HL-60 (cell line): ENCODE results near the gene ZMYND10.

Experiments
- DNase-seq, 2 experiments: peaks; one replicate each; pipeline ENCODE4 v3.0.0-alpha.2; 2010 to 2020; ENCODE audit warnings: low read depth in 1 of 2, low spot score in 1 of 2
- H3K27ac ChIP-seq: fragments of 250-450 bp; sonication (Bioruptor Pico); replicated peaks from 2 replicates; pipeline ENCODE4 v1.5.1; 2020; ENCODE audit warnings: mild to moderate bottlenecking, moderate library complexity
- H3K27me3 ChIP-seq: fragments of 250-450 bp; sonication (Bioruptor Pico); 2 replicates; pipeline ENCODE4 v1.5.1; 2021; ENCODE audit warnings: mild to moderate bottlenecking, moderate library complexity; ENCODE audit not compliant: insufficient read depth, poor library complexity, severe bottlenecking
- H3K4me3 ChIP-seq: replicated peaks from 2 replicates; pipeline ENCODE4 v1.5.1; 2011; ENCODE audit warnings: mild to moderate bottlenecking, control low read depth, low read length; ENCODE audit not compliant: insufficient read depth
- CTCF ChIP-seq: IDR thresholded peaks from one replicate; pipeline ENCODE4 v1.5.1; 2011; ENCODE audit warnings: low read length, control low read depth, inconsistent platforms; ENCODE audit not compliant: insufficient read depth
- GABPA ChIP-seq: IDR thresholded peaks from 2 replicates; pipeline ENCODE4 v1.6.1; 2012; ENCODE audit warnings: low read depth
- POLR2AphosphoS5 ChIP-seq: IDR thresholded peaks from 2 replicates; pipeline ENCODE4 v1.6.1; 2012; ENCODE audit warnings: low read depth
- REST ChIP-seq: IDR thresholded peaks from 2 replicates; pipeline ENCODE4 v1.6.1; 2012; ENCODE audit warnings: low read depth; ENCODE audit not compliant: insufficient replicate concordance
- SPI1 ChIP-seq: IDR thresholded peaks from 2 replicates; pipeline ENCODE4 v1.6.1; 2012; ENCODE audit warnings: low read depth, mild to moderate bottlenecking, borderline replicate concordance

The ZMYND10 gene

GRCh38 chr3:50357481-50357880, 11.9 kb upstream of the ZMYND10 start:
- Histone ChIP-seq H3K27ac (no peak overlapping the region), H3K4me3 (peak overlapping the region; percentile 85)
- TF ChIP-seq REST (no peak), POLR2AphosphoS5 (no peak; the same call in 1 of the 2 replicates), CTCF (no peak), SPI1 (no peak), GABPA (no peak)

GRCh38 chr3:50356553-50356952, 11.0 kb upstream of the ZMYND10 start:
- peak overlapping the region; percentile 85 for H3K4me3 ChIP-seq
- peak in 1 of 2 experiments; percentile 67 for DNase-seq
- no peaks in the 10 kb centered on the region for H3K27me3 ChIP-seq
- no peak overlapping the region for H3K27ac ChIP-seq
- TF ChIP-seq GABPA: no peak
- TF ChIP-seq REST: no peak
- TF ChIP-seq SPI1: peak; percentile 81
- TF ChIP-seq CTCF: no peak
- 0 out of 2 replicates have a peak, but pooled peaks have one; percentile 22 for TF ChIP-seq POLR2AphosphoS5

More at GRCh38 chr3:50357481-50357880, 11.9 kb upstream of the ZMYND10 start:
- no peaks in the 10 kb centered on the region for H3K27me3 ChIP-seq
- DNase-seq: peak in 1 of 2 experiments; percentile 49

GRCh38 chr3:50355829-50356552, 10.5 kb upstream of the ZMYND10 start:
- no peak overlapping the region for H3K4me3 ChIP-seq
- no peak for DNase-seq
- H3K27ac ChIP-seq: no peak overlapping the region
- no peaks in the 10 kb centered on the region for H3K27me3 ChIP-seq
- no peak for TF ChIP-seq CTCF
- TF ChIP-seq POLR2AphosphoS5: no peak
- no peak for TF ChIP-seq GABPA
- no peak for TF ChIP-seq SPI1
- TF ChIP-seq REST: no peak
